Measurements from ENCODE around the gene UBR4. TPM values are rescaled to one million over a fixed set of nuclear protein-coding genes. Genes with fewer than 3 reads are reported as not detected.

Gene UBR4
- total RNA-seq, 2 donors from 2014 or later = 97.7 to 114 TPM

DNA sequence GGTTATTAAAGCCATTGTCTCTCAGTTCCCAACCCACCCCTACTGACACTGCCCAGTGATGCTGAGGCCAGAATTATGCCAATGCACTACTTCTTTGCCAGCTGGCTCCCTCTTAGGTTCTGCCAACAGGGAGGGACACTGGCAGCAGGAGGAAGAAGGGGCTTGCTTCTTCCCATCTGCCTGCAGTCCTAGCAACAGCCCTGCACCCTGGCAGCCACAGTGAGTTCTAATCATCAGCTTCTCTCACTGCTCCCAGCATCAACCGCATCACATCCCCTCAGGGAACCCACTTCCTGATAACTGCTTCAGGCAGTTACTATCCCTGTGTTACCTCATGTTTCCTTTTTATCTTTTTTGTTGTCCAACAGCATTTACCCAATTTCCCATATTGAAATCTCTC, 86.2 kb downstream of the UBR4 start:
- TF ChIP-seq, protein P1, sequence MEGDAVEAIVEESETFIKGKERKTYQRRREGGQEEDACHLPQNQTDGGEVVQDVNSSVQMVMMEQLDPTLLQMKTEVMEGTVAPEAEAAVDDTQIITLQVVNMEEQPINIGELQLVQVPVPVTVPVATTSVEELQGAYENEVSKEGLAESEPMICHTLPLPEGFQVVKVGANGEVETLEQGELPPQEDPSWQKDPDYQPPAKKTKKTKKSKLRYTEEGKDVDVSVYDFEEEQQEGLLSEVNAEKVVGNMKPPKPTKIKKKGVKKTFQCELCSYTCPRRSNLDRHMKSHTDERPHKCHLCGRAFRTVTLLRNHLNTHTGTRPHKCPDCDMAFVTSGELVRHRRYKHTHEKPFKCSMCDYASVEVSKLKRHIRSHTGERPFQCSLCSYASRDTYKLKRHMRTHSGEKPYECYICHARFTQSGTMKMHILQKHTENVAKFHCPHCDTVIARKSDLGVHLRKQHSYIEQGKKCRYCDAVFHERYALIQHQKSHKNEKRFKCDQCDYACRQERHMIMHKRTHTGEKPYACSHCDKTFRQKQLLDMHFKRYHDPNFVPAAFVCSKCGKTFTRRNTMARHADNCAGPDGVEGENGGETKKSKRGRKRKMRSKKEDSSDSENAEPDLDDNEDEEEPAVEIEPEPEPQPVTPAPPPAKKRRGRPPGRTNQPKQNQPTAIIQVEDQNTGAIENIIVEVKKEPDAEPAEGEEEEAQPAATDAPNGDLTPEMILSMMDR (IDR thresholded peaks at IDR 0.05) = no peak
- H3K9ac ChIP-seq (ENCODE audit: low read depth in 2 of 2, low read length in 2 of 2) = no peak overlapping the region
- H3K27me3 ChIP-seq = no peaks in the 10 kb centered on the region
- DNase-seq = no peak
- H3K36me3 ChIP-seq = peaks cover 47% of the 10 kb centered on the region
- H3K4me3 ChIP-seq = no peak overlapping the region
- H3K4me1 ChIP-seq = peaks cover 5% of the 10 kb centered on the region
- intact Hi-C loops (cut with DNase I) = no loop called here
- H3K9me3 ChIP-seq = no peaks in the 10 kb centered on the region
- H3K27ac ChIP-seq = no peak overlapping the region

GRCh38 chr1:19122668-19123067, 87.4 kb downstream of the UBR4 start:
- TF ChIP-seq, protein P1 (IDR thresholded peaks at IDR 0.05) = no peak
- H3K9me3 ChIP-seq = no peaks in the 10 kb centered on the region
- H3K27me3 ChIP-seq = no peaks in the 10 kb centered on the region
- peak overlapping the region; percentile 38 for H3K27ac ChIP-seq
- peak; percentile 75 for DNase-seq
- H3K4me1 ChIP-seq = peaks cover 5% of the 10 kb centered on the region
- no peak overlapping the region for H3K4me3 ChIP-seq
- H3K9ac ChIP-seq (ENCODE audit: low read depth in 2 of 2, low read length in 2 of 2) = no peak overlapping the region
- intact Hi-C loops (cut with DNase I) = no loop called here
- H3K36me3 ChIP-seq = peaks cover 50% of the 10 kb centered on the region

DNA sequence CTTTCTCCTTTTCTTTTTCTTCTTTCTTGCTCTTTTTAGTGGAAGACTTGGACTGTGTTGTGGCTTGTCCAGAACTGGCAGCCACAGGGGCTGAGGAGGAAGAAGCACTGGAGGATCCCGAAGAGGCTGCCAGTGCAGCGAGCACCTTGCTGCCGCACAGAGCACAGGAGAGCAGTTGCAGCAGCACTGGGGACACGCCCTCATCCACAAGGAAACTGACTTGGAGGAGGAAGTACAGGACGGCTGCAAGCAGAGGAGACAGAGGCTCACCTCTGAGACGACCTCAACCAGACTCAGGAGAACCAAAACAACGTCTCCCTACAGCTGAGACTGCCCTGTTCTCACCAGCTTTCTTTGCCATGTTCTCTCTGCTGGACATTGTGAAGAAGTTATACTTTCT, 88.9 kb downstream of the UBR4 start:
- peak overlapping the region in 1 of 2 donors; percentile 55 for H3K9ac ChIP-seq (ENCODE audit: low read depth in 2 of 2, low read length in 2 of 2)
- H3K27me3 ChIP-seq = no peaks in the 10 kb centered on the region
- H3K4me3 ChIP-seq = no peak overlapping the region
- TF ChIP-seq, protein P1 (IDR thresholded peaks at IDR 0.05) = no peak
- peak overlapping the region; percentile 38 for H3K27ac ChIP-seq
- no peaks in the 10 kb centered on the region for H3K9me3 ChIP-seq
- peaks cover 52% of the 10 kb centered on the region for H3K36me3 ChIP-seq
- DNase-seq = peak; percentile 71
- intact Hi-C loops (cut with DNase I) = no loop called here
- H3K4me1 ChIP-seq = peaks cover 5% of the 10 kb centered on the region

DNA sequence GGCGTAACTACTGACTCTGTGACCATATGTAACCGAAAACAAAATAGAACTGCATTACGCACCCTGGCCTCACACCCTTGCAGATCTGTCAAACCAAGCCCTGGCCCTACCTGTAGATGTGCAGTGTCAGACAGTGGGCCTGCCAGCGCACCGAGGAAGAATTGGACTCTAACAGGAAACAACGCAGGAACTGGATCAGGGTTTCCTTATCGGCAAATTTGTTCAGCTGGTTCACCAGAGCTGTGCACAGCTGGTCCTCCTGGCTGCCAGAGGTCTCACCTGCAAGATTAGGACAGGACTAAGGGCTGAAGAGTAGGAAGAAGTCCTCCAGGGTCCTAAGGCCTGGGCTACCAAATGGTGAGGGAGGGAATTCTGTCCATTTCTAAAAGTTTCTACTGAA, 90.0 kb downstream of the UBR4 start:
- Histone ChIP-seq H3K36me3 (peaks cover 44% of the 10 kb centered on the region), H3K4me3 (no peak overlapping the region), H3K9ac (ENCODE audit: low read depth in 2 of 2, low read length in 2 of 2) (peak overlapping the region in 1 of 2 donors; percentile 55), H3K4me1 (peaks cover 5% of the 10 kb centered on the region), H3K27ac (no peak overlapping the region), H3K27me3 (no peaks in the 10 kb centered on the region), H3K9me3 (no peaks in the 10 kb centered on the region)
- TF ChIP-seq, protein P1 (IDR thresholded peaks at IDR 0.05) = no peak
- intact Hi-C loops (cut with DNase I) = no loop called here
- no peak for DNase-seq

GRCh38 chr1:19115082-19115808, 94.8 kb downstream of the UBR4 start:
- Histone ChIP-seq H3K27me3 (no peaks in the 10 kb centered on the region), H3K36me3 (peaks cover 70% of the 10 kb centered on the region), H3K9me3 (no peaks in the 10 kb centered on the region), H3K27ac (no peak overlapping the region), H3K4me1 (no peaks in the 10 kb centered on the region), H3K9ac (ENCODE audit: low read depth in 2 of 2, low read length in 2 of 2) (no peak overlapping the region), H3K4me3 (no peak overlapping the region)
- DNase-seq = no peak
- intact Hi-C loops (cut with DNase I) = no loop called here
- TF ChIP-seq, protein P1 (IDR thresholded peaks at IDR 0.05) = no peak
